K562 (cell line): ENCODE results near the gene MXI1.

ENCODE experiments used
- BHLHE40 ChIP-seq: IDR thresholded peaks from 2 replicates; pipeline ENCODE4 v1.6.1; 2011; ENCODE audit warnings: low read length, improper control_type of control experiment
- ELK1 ChIP-seq: sonication (generic); formaldehyde crosslinking; IDR thresholded peaks from 2 replicates; pipeline ENCODE4 v1.8.1; 2022; ENCODE audit warnings: missing genetic modification reagents
- NBN ChIP-seq: fragments of 450-650 bp; IDR thresholded peaks from 2 replicates; pipeline ENCODE4 v1.6.1; 2016; ENCODE audit warnings: low read depth, mild to moderate bottlenecking
- POLR2A ChIP-seq: fragments of 450-650 bp; conservative IDR thresholded peaks from 2 replicates; pipeline ENCODE4 v1.6.1; 2016
- RAD21 ChIP-seq, 2 experiments: fragments of 250-450 bp in 1 of 2; fragments of 450-650 bp in 1 of 2; sonication (Bioruptor Pico) in 1 of 2; formaldehyde crosslinking in 1 of 2; IDR thresholded peaks in 1 of 2; conservative IDR thresholded peaks in 1 of 2; 2 replicates each; pipeline versions ENCODE4 v1.4.0 to v1.8.0; 2020 to 2022; ENCODE audit warnings: mild to moderate bottlenecking in 2 of 2, moderate library complexity in 1 of 2
- STAT5B ChIP-seq: fragments of 250-450 bp; sonication (Bioruptor Pico); IDR thresholded peaks from 2 replicates; pipeline ENCODE4 v1.8.0; 2021; ENCODE audit warnings: mild to moderate bottlenecking, inconsistent platforms
- ZNF274 ChIP-seq: IDR thresholded peaks from 2 replicates; pipeline ENCODE4 v1.6.1; 2011; ENCODE audit warnings: low read depth, mild to moderate bottlenecking, low read length, moderate library complexity, borderline replicate concordance
- ZNF785 ChIP-seq: fragments of 250-450 bp; sonication (Bioruptor Pico); IDR thresholded peaks from 2 replicates; pipeline ENCODE4 v1.4.0; 2020; ENCODE audit warnings: mild to moderate bottlenecking
- TF ChIP-seq, protein P1 (sequence below): fragments of 250-450 bp; sonication (Bioruptor Pico); IDR thresholded peaks from 2 replicates; pipeline ENCODE4 v1.5.0; 2021; ENCODE audit warnings: mild to moderate bottlenecking, borderline replicate concordance
- TF ChIP-seq, protein P2 (sequence below), 3 experiments: IDR thresholded peaks in 2 of 3; conservative IDR thresholded peaks in 1 of 3; 2 replicates each; pipeline ENCODE4 v1.5.1; 2011 to 2012; ENCODE audit warnings: low read length in 3 of 3, mild to moderate bottlenecking in 3 of 3, control low read depth in 2 of 3, improper control_type of control experiment in 1 of 3, inconsistent platforms in 1 of 3, low read depth in 1 of 3, mixed read lengths in 1 of 3, moderate library complexity in 1 of 3; ENCODE audit not compliant: insufficient read depth in 2 of 3

DNA sequence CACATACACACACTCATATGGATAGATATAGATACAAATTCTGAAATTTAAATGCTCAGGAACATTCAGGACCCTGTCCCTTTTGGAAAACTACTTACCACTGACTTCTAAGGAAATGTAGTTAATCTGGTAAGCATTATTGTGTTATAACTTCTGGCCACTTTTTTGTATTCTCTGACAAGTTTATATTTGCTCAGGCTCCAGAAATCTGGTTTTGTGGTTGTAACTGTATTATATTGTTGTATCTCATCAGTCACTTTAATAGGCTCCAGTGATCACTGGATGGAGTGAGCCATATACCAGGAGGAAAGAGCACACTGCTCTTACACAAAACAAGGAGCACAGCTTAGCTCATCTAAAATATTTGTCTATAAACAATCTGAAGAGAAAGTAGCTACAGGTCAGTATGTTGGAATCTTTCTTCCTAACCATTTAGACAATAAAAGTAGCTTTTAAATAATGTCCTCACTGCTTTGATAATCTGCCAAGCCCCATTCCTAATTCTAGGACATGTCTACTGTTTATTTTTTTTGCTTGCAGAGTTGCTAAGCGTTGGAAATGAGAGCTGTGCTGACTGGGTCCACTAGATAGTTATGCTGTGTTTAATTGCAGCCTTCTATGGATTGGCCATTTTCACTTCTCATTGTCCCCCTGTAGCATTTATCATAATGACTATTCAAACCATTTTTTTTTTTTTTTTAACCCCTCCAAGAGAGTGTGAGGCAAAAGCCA is 53.5 kb downstream of the MXI1 start:
- no peak for TF ChIP-seq ZNF274
- TF ChIP-seq ZNF785, result no peak
- TF ChIP-seq RAD21 (CRISPR knock-in tag; conservative IDR thresholded peaks at IDR 0.05 in 1 of 2, IDR thresholded peaks at IDR 0.05 in 1 of 2), result no peak
- no peak for TF ChIP-seq NBN
- TF ChIP-seq ELK1 (CRISPR knock-in tag), result no peak
- no peak for TF ChIP-seq BHLHE40
- TF ChIP-seq, protein P1, sequence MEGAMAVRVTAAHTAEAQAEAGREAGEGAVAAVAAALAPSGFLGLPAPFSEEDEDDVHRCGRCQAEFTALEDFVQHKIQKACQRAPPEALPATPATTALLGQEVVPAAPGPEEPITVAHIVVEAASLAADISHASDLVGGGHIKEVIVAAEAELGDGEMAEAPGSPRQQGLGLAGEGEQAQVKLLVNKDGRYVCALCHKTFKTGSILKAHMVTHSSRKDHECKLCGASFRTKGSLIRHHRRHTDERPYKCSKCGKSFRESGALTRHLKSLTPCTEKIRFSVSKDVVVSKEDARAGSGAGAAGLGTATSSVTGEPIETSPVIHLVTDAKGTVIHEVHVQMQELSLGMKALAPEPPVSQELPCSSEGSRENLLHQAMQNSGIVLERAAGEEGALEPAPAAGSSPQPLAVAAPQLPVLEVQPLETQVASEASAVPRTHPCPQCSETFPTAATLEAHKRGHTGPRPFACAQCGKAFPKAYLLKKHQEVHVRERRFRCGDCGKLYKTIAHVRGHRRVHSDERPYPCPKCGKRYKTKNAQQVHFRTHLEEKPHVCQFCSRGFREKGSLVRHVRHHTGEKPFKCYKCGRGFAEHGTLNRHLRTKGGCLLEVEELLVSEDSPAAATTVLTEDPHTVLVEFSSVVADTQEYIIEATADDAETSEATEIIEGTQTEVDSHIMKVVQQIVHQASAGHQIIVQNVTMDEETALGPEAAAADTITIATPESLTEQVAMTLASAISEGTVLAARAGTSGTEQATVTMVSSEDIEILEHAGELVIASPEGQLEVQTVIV (CRISPR knock-in tag), result no peak
- TF ChIP-seq, protein P2, sequence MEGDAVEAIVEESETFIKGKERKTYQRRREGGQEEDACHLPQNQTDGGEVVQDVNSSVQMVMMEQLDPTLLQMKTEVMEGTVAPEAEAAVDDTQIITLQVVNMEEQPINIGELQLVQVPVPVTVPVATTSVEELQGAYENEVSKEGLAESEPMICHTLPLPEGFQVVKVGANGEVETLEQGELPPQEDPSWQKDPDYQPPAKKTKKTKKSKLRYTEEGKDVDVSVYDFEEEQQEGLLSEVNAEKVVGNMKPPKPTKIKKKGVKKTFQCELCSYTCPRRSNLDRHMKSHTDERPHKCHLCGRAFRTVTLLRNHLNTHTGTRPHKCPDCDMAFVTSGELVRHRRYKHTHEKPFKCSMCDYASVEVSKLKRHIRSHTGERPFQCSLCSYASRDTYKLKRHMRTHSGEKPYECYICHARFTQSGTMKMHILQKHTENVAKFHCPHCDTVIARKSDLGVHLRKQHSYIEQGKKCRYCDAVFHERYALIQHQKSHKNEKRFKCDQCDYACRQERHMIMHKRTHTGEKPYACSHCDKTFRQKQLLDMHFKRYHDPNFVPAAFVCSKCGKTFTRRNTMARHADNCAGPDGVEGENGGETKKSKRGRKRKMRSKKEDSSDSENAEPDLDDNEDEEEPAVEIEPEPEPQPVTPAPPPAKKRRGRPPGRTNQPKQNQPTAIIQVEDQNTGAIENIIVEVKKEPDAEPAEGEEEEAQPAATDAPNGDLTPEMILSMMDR (IDR thresholded peaks at IDR 0.05 in 2 of 3, conservative IDR thresholded peaks at IDR 0.05 in 1 of 3; ENCODE audit: insufficient read depth in 2 of 3, low read depth in 1 of 3, low read length in 3 of 3), result no peak
- TF ChIP-seq STAT5B (CRISPR knock-in tag), result no peak
- no peak for TF ChIP-seq POLR2A
